Measurements from ENCODE around the gene DNAH8. TPM values are rescaled to one million over a fixed set of nuclear protein-coding genes. Genes with fewer than 3 reads are reported as not detected.

DNAH8 gene
- polyA plus RNA-seq, 3 donors: under 0.01 TPM; not detected in 2

Other genes with a start within 250 kb of the DNAH8 start
- gene BTBD9, start 75.4 kb upstream of the DNAH8 start, polyA plus RNA-seq: 1 to 10 TPM; 2.4 to 2.5 (median 2.4) TPM
- 10 to 100 TPM; 22.9 to 84.1 (median 39.5) TPM for gene GLO1, start 12.2 kb upstream of the DNAH8 start, polyA plus RNA-seq